ENCODE measurements around the gene WTAP. TPM values are rescaled to one million over a fixed set of nuclear protein-coding genes. Genes with fewer than 3 reads are reported as not detected.

WTAP gene
- total and polyA plus RNA-seq, 5 donors from 2014 or later: 145 to 177 (median 150) TPM

GRCh38 chr6:159760602-159761057 lies 33.3 kb downstream of the WTAP start:
- Histone ChIP-seq H3K27me3 (ENCODE audit: control insufficient read depth, insufficient read depth, low read length) (no peaks in the 10 kb centered on the region), H3K9me3 (ENCODE audit: control insufficient read depth in 2 of 2, low read length in 2 of 2) (no peaks in the 10 kb centered on the region), H3K27ac (ENCODE audit: insufficient read depth, low read length, poor library complexity, severe bottlenecking) (peak overlapping the region; percentile 98), H3K4me1 (ENCODE audit: control insufficient read depth, insufficient read depth, low read length, poor library complexity, severe bottlenecking) (peaks cover 16% of the 10 kb centered on the region), H3K4me3 (ENCODE audit: low read depth, low read length) (peak overlapping the region; percentile 77), H3K36me3 (ENCODE audit: control insufficient read depth, insufficient read depth, low read length) (peaks cover 22% of the 10 kb centered on the region)
- no peak for DNase-seq
- Mint-ChIP-seq H3K27me3 (no peaks in the 10 kb centered on the region), H3K4me3 (peak overlapping the region; percentile 95 to 100 (median 97)), H3K36me3 (peaks cover 22% of the 10 kb centered on the region), H3K9me3 (peaks cover 0 to 3% (median 0%) of the 10 kb centered on the region in 7 donors), H3K4me1 (peaks cover 7 to 41% (median 32%) of the 10 kb centered on the region in 4 donors), H3K27ac (peak overlapping the region in 2 of 3 donors; percentile 97 to 98)
- no peak for ATAC-seq (ENCODE audit: low read depth in 2 of 2)

DNA sequence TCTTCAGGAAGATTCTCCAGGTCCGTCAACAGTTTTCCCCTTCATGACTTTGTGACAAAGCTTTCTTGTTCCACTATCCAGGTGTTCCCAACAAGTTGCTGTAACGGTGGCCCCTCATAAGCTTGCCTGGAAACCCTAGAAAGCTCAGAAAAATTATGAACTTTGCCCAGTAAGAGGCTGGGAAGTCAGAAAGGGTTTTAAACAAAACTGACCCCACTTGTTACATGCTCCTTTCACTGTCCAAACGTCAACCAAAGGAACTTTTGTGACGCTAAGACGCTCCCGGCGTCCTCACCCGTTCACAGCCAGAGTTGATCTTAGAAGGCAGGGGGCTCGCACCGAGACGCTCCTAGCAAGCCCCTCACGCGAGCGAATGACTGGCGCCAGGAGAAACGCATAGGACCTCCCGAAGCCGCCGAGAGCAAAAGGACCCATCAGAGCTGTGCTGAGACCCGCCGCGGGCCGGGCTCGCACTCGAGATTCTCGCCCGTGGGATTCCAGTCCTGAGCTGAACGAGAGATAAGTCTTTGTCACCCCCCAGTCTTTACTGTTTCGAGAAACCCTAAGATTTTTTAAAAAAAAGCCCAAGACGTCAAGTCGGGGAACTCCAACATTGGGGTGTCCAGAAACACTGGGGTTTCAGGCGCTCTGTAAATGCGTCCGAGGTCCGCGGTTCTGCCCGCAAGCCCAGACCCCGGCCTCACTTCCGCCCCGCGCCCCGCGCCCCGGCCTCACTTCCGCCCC lies 34.0 kb downstream of the WTAP start:
- peaks cover 0 to 3% (median 0%) of the 10 kb centered on the region in 7 donors for H3K9me3 Mint-ChIP-seq

DNA sequence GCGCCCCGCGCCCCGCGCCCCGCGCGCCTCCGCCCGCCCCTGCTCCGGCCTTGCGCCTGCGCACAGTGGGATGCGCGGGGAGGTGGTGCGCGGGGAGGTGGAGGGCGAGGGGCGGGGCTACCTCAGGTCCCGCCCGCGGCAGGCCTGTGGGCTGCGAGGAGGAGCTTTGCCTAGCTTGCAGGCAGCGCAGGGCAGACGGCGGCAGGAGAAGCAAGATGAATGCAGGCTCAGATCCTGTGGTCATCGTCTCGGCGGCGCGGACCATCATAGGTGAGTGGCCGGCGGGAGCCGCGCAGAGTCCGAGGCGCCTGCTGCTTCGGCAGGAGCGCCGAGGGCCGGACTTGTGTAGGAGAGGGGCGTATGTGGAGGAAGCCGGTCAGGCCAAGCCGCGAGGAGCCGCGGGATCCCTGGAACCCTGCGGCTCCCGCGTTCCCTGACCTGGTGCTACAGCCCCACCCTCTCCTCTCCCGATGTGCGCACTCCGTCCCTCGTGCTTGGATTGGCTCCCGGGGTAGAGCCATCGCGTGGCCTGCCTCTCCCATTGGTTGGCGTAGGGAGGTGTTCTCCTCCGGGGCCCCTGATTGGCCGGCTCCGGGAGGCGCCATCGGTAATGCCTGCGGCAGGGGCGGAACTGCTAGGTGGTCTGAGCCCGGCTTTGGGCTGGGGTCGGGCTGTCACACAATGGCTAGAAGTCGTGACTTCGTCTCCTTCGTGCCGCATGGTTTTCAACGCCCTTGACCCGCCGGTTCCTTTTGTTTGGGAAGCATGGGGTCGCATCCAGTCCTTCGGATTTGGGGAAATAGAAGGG lies 34.8 kb downstream of the WTAP start, which contains the start of gene ACAT2:
Gene ACAT2 (plus strand): TSS at position 173 of the 808 bp plus-strand sequence. CDS start 43 bp downstream, at position 216.
- Mint-ChIP-seq H3K27ac (peak within 1 kb of the TSS; percentile 97 to 98 (median 97)), H3K9me3 (peaks cover 0 to 3% (median 0%) of the 10 kb centered on the region in 7 donors), H3K4me1 (peaks cover 11 to 42% (median 30%) of the 10 kb centered on the region in 4 donors), H3K4me3 (peak within 1 kb of the TSS; percentile 97 to 100 (median 98)), H3K36me3 (peaks cover 25% of the 10 kb centered on the region), H3K27me3 (no peaks in the 10 kb centered on the region)
- Histone ChIP-seq H3K27me3 (ENCODE audit: control insufficient read depth, insufficient read depth, low read length) (no peaks in the 10 kb centered on the region), H3K36me3 (ENCODE audit: control insufficient read depth, insufficient read depth, low read length) (peaks cover 24% of the 10 kb centered on the region), H3K4me3 (ENCODE audit: low read depth, low read length) (peak within 1 kb of the TSS; percentile 80), H3K4me1 (ENCODE audit: control insufficient read depth, insufficient read depth, low read length, poor library complexity, severe bottlenecking) (peaks cover 16% of the 10 kb centered on the region), H3K27ac (ENCODE audit: insufficient read depth, low read length, poor library complexity, severe bottlenecking) (peak within 1 kb of the TSS; percentile 98), H3K9me3 (ENCODE audit: control insufficient read depth in 2 of 2, low read length in 2 of 2) (no peaks in the 10 kb centered on the region)
- peak; percentile 94 to 95 for ATAC-seq (ENCODE audit: low read depth in 2 of 2)
- DNase-seq: peak; percentile 93 to 95 (median 93)

More for the DNA sequence above, 34.0 kb downstream of the WTAP start:
- Histone ChIP-seq H3K27ac (ENCODE audit: insufficient read depth, low read length, poor library complexity, severe bottlenecking) (peak overlapping the region; percentile 98), H3K36me3 (ENCODE audit: control insufficient read depth, insufficient read depth, low read length) (peaks cover 20% of the 10 kb centered on the region), H3K27me3 (ENCODE audit: control insufficient read depth, insufficient read depth, low read length) (no peaks in the 10 kb centered on the region), H3K9me3 (ENCODE audit: control insufficient read depth in 2 of 2, low read length in 2 of 2) (no peaks in the 10 kb centered on the region), H3K4me3 (ENCODE audit: low read depth, low read length) (peak overlapping the region; percentile 77), H3K4me1 (ENCODE audit: control insufficient read depth, insufficient read depth, low read length, poor library complexity, severe bottlenecking) (peaks cover 16% of the 10 kb centered on the region)
- Mint-ChIP-seq H3K27ac (peak overlapping the region; percentile 97 to 98 (median 97)), H3K4me1 (peaks cover 11 to 42% (median 29%) of the 10 kb centered on the region in 4 donors), H3K36me3 (peaks cover 18% of the 10 kb centered on the region), H3K4me3 (peak overlapping the region; percentile 95 to 100 (median 97)), H3K27me3 (no peaks in the 10 kb centered on the region)
- ATAC-seq (ENCODE audit: low read depth in 2 of 2) (no peak), DNase-seq (no peak)

- DNase-seq (peak in 2 of 3 donors; percentile 30 to 44), ATAC-seq (ENCODE audit: low read depth in 2 of 2) (no peak)
- H3K36me3 Mint-ChIP-seq: peaks cover 27% of the 10 kb centered on the region
- Histone ChIP-seq H3K9me3 (ENCODE audit: control insufficient read depth in 2 of 2, low read length in 2 of 2) (no peaks in the 10 kb centered on the region), H3K27me3 (ENCODE audit: control insufficient read depth, insufficient read depth, low read length) (no peaks in the 10 kb centered on the region), H3K27ac (ENCODE audit: insufficient read depth, low read length, poor library complexity, severe bottlenecking) (peak overlapping the region; percentile 98), H3K4me1 (ENCODE audit: control insufficient read depth, insufficient read depth, low read length, poor library complexity, severe bottlenecking) (peaks cover 16% of the 10 kb centered on the region), H3K4me3 (ENCODE audit: low read depth, low read length) (peak overlapping the region; percentile 80), H3K36me3 (ENCODE audit: control insufficient read depth, insufficient read depth, low read length) (peaks cover 27% of the 10 kb centered on the region)
- H3K4me3 Mint-ChIP-seq: peak overlapping the region; percentile 97 to 100 (median 98)
- H3K27ac Mint-ChIP-seq: peak overlapping the region; percentile 94 to 98 (median 97)
- peaks cover 0 to 3% (median 0%) of the 10 kb centered on the region in 7 donors for H3K9me3 Mint-ChIP-seq
- peaks cover 11 to 42% (median 30%) of the 10 kb centered on the region in 4 donors for H3K4me1 Mint-ChIP-seq
- no peaks in the 10 kb centered on the region for H3K27me3 Mint-ChIP-seq
These were observed 35.5 kb downstream of the WTAP start for GRCh38 chr6:159762681-159763293.

DNA sequence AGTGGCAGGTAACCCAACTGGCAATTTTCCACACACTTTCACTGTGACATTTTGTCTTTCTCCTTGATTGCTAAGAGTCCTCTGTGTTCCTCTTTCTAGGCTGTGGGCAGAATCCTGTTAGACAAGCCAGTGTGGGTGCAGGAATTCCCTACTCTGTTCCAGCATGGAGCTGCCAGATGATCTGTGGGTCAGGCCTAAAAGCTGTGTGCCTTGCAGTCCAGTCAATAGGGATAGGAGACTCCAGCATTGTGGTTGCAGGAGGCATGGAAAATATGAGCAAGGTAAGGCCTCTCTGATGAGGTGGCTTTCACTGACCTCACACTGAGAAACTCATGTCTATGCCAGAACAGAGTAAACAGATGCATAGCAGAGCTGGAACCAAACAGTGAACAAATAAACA lies 39.6 kb downstream of the WTAP start:
- no peak overlapping the region for H3K27ac Mint-ChIP-seq
- H3K4me1 Mint-ChIP-seq: peaks cover 4 to 23% (median 15%) of the 10 kb centered on the region in 4 donors
- H3K9me3 ChIP-seq (ENCODE audit: control insufficient read depth in 2 of 2, low read length in 2 of 2): no peaks in the 10 kb centered on the region
- peaks cover 51% of the 10 kb centered on the region for H3K36me3 Mint-ChIP-seq
- peaks cover 0 to 6% (median 2%) of the 10 kb centered on the region in 7 donors for H3K9me3 Mint-ChIP-seq
- no peaks in the 10 kb centered on the region for H3K27me3 ChIP-seq (ENCODE audit: control insufficient read depth, insufficient read depth, low read length)
- H3K4me3 Mint-ChIP-seq: no peak overlapping the region
- H3K36me3 ChIP-seq (ENCODE audit: control insufficient read depth, insufficient read depth, low read length): peaks cover 37% of the 10 kb centered on the region
- H3K4me3 ChIP-seq (ENCODE audit: low read depth, low read length): no peak overlapping the region
- H3K27ac ChIP-seq (ENCODE audit: insufficient read depth, low read length, poor library complexity, severe bottlenecking): no peak overlapping the region
- H3K4me1 ChIP-seq (ENCODE audit: control insufficient read depth, insufficient read depth, low read length, poor library complexity, severe bottlenecking): peaks cover 10% of the 10 kb centered on the region
- no peaks in the 10 kb centered on the region for H3K27me3 Mint-ChIP-seq
- DNase-seq (no peak), ATAC-seq (ENCODE audit: low read depth in 2 of 2) (no peak)

DNA sequence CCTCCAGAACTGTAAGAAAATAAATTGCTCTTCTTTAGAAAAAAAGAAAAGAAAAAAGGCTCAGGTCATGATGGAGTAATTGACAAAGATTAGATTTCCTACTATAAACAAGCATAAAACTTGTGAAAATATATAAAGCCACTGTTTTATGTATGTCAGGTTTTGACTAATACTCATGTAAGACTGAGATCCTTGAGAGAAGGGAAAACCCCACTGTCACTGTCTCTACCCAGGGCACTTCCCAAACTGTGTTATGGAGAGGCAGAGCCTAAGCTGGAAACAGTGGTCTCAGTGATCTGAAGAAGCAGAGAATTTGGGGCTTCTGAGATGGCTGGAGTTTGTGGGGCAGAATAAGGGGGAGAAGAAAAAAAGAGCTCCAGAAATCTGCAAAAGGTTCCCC lies 42.2 kb downstream of the WTAP start:
- Mint-ChIP-seq H3K9me3 (peaks cover 0 to 6% (median 2%) of the 10 kb centered on the region in 7 donors), H3K36me3 (peaks cover 51% of the 10 kb centered on the region), H3K4me3 (no peak overlapping the region), H3K4me1 (peaks cover 0 to 15% (median 7%) of the 10 kb centered on the region in 4 donors), H3K27me3 (no peaks in the 10 kb centered on the region), H3K27ac (no peak overlapping the region)
- H3K27ac ChIP-seq (ENCODE audit: insufficient read depth, low read length, poor library complexity, severe bottlenecking): no peak overlapping the region
- no peaks in the 10 kb centered on the region for H3K27me3 ChIP-seq (ENCODE audit: control insufficient read depth, insufficient read depth, low read length)
- no peaks in the 10 kb centered on the region for H3K4me1 ChIP-seq (ENCODE audit: control insufficient read depth, insufficient read depth, low read length, poor library complexity, severe bottlenecking)
- DNase-seq: no peak
- ATAC-seq (ENCODE audit: low read depth in 2 of 2): no peak
- H3K9me3 ChIP-seq (ENCODE audit: control insufficient read depth in 2 of 2, low read length in 2 of 2): no peaks in the 10 kb centered on the region
- no peak overlapping the region for H3K4me3 ChIP-seq (ENCODE audit: low read depth, low read length)
- H3K36me3 ChIP-seq (ENCODE audit: control insufficient read depth, insufficient read depth, low read length): peaks cover 39% of the 10 kb centered on the region

GRCh38 chr6:159772196-159772595 lies 44.9 kb downstream of the WTAP start:
- H3K9me3 Mint-ChIP-seq: peaks cover 0 to 6% (median 2%) of the 10 kb centered on the region in 7 donors
- H3K27me3 Mint-ChIP-seq: no peaks in the 10 kb centered on the region
- Histone ChIP-seq H3K36me3 (ENCODE audit: control insufficient read depth, insufficient read depth, low read length) (peaks cover 46% of the 10 kb centered on the region), H3K27me3 (ENCODE audit: control insufficient read depth, insufficient read depth, low read length) (no peaks in the 10 kb centered on the region), H3K4me3 (ENCODE audit: low read depth, low read length) (no peak overlapping the region), H3K4me1 (ENCODE audit: control insufficient read depth, insufficient read depth, low read length, poor library complexity, severe bottlenecking) (no peaks in the 10 kb centered on the region), H3K27ac (ENCODE audit: insufficient read depth, low read length, poor library complexity, severe bottlenecking) (no peak overlapping the region), H3K9me3 (ENCODE audit: control insufficient read depth in 2 of 2, low read length in 2 of 2) (no peaks in the 10 kb centered on the region)
- no peak for ATAC-seq (ENCODE audit: low read depth in 2 of 2)
- no peak for DNase-seq
- H3K36me3 Mint-ChIP-seq: peaks cover 55% of the 10 kb centered on the region
- H3K4me3 Mint-ChIP-seq: peak overlapping the region in 1 of 4 donors; percentile 32
- no peak overlapping the region for H3K27ac Mint-ChIP-seq
- peaks cover 0 to 11% (median 0%) of the 10 kb centered on the region in 4 donors for H3K4me1 Mint-ChIP-seq

All from CD4-positive, CD25-positive, alpha-beta regulatory T cell (primary cell).